Fibroblast of skin of right quadriceps (primary cell): ENCODE data around the gene LRP1B.
A peak's percentile ranks its signal among the peaks of the same experiment; 100 is the strongest.

Experiments used
- DNase-seq: peaks from one replicate; pipeline ENCODE4 v3.0.0-alpha.2; 2013

LRP1B gene

GRCh38 chr2:142038826-142039225 lies 92.0 kb downstream of the LRP1B start:
- peak; percentile 23 for DNase-seq

DNA sequence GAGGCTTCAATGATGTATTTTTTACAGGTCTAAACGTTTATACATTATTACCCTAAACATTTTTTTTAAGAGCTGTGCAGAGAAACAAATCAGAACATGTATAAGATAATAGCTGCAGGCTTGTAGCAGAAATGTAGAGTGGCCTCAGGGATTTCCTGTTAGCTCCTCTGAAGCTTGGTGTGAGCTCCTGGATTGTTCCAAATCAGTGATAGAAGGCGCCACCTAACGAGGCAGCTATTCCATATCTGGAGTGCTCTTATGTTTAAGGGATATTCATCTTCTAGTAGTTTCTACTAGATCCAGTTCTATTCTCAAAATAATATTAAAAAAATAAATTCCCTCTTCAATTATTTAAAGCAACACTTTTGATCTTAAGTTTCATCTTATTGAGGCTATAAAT lies 93.1 kb downstream of the LRP1B start:
- DNase-seq: peak; percentile 10

DNA sequence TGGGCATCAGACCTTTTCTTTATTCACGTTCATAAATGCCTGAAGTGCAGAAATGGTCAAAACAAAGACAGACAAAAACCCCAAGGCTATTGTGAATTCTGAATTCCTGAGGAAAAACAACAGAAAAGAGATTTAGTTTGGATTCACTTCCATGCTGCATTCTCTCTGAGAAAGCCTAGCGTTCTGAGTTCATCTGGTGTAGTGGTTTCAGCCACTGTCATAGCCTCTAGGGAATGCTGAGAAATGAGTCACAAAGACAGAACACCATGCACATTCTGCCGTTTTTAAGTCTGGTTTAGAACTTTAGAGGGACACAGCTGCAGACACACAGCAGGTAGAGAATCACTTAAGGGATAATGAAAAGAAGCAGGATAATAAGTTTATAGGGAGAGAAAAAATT lies 93.8 kb downstream of the LRP1B start:
- DNase-seq: peak; percentile 39

- peak; percentile 53 for DNase-seq
Observed at GRCh38 chr2:142033393-142033792, 97.4 kb downstream of the LRP1B start.

GRCh38 chr2:142031656-142032055 lies 99.2 kb downstream of the LRP1B start:
- peak; percentile 19 for DNase-seq

- DNase-seq: no peak
Observed at GRCh38 chr2:142030735-142031134, 100.1 kb downstream of the LRP1B start.

- DNase-seq: no peak
Observed at GRCh38 chr2:142029974-142030373, 100.8 kb downstream of the LRP1B start.

GRCh38 chr2:142025394-142025793 lies 105.4 kb downstream of the LRP1B start:
- DNase-seq: no peak

DNA sequence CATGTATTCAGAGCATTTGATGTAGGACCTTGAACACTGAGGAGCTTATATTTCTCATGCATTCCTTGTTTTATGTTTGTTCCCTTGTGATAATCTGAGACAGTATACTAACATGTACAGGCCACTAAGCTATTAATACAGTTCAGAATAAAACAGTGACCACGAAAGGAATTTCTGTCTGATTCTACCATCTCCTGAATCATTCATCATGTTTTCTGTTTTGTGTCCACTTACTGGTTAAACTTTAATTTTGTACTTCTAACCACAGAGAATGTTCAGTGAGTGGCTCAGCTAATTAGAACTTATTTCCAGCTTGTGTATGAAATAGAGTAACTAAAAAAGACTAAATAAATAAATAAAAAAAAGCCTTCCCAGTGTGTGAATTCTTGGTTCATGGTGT lies 110.4 kb downstream of the LRP1B start:
- peak; percentile 29 for DNase-seq

DNA sequence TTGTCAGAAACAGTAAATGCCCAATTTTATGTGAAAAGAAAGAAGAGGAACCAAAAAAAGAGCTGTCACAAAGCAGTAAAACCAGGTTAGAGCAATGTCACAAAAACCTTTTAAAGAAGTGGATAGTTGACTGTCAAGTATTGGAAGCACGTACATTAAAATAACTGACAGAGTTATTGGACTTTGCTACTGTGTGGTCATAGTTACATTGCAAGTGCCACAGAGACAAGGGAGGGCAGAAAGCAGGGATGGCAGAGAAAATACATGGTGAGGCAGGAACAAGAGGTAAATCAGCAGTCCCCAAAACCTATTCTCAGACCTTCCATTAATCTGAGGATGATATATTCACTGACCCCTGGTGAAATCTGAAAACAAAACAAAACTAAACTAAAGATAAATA lies 116.3 kb downstream of the LRP1B start:
- DNase-seq: no peak

DNA sequence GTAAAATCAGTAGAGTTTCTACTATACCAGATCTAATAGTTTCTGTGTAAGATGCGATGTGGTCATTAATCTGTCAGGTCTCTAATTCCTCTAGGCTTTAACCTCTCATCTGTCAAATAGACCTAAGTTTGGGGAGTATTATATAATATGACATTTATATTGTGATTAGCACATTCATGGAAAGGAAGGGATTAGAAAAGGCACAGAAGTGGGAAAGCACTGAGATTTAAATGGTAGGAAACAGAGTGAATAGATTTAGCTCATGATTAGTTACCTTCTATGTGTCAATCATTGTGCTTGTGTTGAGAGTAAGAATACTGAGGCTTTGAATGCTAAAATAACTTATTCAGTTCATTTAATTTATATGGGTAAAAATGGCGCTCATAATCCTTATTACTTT lies 118.0 kb downstream of the LRP1B start:
- no peak for DNase-seq

DNA sequence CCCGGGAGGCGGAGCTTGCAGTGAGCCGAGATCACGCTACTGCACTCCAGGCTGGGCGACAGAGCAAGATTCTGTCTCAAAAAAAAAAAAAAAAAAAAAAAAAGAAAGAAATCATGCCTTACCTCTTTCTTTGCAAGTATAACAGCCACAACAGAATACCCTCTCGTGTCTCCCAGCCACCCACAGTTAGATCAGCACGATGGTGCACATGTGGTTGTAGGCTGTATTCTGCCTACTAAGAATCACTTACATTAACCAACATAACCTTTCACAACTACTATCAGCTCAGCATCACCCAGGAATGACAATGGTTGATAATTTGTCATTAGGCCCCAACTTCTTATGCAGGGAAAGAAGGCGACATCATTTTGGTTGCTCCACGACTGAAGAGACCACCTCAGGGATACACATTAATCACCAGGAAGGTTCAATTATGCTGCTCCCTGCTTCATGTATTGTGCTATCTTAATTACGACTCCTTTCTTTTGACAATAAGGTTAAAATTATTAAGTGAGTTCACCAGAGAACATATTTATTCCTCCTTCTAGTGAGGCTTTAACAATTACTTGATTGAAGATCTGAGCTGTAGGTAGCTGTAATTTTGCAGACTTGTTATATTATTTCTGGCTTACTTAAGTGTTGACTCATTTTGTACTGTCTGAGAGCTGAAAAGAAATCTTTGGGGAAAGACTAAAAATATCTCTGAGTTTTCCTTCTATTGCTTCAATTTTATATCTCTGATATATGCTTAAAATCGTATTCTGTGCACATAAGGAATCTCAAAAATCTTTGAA lies 120.1 kb downstream of the LRP1B start:
- DNase-seq: peak; percentile 2

GRCh38 chr2:142008135-142008744 lies 122.6 kb downstream of the LRP1B start:
- DNase-seq: peak; percentile 52

- no peak for DNase-seq
Observed at GRCh38 chr2:141994066-141994465, 136.8 kb downstream of the LRP1B start.

DNA sequence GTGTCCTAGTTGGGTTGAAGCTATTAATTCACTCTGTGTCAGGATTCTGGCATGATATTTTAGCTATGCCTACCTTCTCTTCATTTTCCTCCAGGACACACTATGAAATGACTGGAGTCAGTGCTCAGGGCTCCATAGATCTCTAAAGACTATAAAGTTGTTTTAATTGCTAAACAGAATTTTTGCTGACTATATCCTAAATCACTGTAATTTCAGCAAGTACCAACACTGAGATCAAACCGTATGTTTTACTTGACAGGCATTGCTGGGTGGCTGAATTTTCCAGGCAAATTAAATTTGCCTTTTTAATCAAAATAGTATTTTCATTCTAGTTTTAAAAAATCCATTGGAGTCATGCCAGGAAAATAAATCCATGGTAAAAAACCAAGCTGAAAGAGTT lies 138.1 kb downstream of the LRP1B start:
- DNase-seq: no peak

DNA sequence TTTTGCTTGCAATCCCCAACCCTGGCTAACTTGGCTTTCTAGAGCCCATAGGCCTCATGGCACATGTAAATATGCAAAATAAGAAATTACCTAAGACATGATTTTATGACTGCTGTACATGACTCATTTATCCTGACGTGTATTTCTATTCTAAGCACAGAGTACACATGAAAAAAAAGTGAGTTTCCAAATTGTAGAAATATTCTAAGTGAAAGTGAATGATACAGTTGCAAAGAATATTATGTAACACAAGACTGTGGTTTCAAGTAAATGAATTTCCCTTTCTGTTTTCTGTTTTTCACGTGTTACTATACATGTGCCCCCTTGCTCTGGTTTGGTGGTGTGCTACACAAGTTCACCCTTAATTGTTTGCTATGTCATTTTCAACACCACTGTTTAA lies 162.4 kb downstream of the LRP1B start:
- peak; percentile 43 for DNase-seq

DNA sequence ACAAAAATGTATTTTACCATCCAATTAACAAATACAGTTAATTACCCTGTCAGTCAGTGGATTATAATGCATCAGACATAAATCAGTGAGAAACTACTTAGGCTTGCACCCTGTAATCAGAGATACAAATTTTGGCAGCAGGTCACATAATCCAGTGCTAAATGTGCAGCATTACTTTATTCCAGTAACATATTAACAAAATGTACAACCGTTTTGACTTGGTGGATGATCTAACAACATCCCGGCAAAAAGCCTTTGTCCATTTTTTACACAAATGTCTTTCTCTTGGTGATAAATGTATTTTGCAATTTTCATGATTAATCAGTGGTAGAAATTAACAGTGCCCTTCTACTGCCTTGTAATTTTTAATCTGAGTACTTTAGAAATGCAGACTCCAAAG lies 162.8 kb downstream of the LRP1B start:
- DNase-seq: no peak

- DNase-seq: no peak
Observed at GRCh38 chr2:141967503-141967902, 163.3 kb downstream of the LRP1B start.

DNA sequence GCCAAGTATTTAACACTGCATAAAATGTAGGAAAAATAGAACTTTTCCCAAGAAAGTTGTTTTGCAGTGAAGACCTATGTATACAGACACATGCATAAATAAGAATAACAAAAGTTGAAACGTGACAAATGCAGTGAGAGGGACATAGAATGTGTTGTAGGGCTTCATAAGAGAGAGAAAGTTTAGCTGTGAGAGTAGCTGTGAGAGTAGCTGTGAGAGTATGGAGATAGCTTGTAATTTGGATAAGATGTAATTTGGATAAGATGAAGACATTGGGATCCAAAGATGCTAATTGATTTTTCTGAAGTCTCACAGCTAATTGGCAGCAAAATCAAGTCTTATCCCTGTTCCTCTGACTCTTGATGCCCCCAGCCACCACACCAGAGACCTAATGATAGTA lies 170.9 kb downstream of the LRP1B start:
- no peak for DNase-seq

DNA sequence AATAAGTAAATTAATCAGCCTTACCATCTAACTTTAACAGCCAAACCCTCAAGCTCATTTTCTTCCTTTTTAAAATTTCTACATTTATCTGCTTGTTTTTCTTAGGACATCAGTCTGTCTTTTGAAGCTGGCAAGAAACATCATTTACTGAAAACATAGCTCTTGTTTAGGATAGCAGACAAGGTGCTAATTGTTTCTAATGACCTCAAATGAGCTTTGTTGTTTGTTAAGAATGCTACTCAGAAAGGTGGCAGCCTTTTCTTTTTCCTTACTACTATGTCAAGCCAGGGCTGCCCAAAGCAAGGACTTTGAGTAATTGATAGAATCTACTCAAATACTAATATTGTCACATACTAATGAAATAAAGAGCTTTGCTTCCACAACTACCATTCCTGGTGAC lies 171.8 kb downstream of the LRP1B start:
- no peak for DNase-seq

- DNase-seq: no peak
Observed at GRCh38 chr2:141957827-141958450, 172.9 kb downstream of the LRP1B start.

GRCh38 chr2:141957321-141957720 lies 173.5 kb downstream of the LRP1B start:
- DNase-seq: no peak

GRCh38 chr2:141947396-141948114 lies 183.3 kb downstream of the LRP1B start:
- no peak for DNase-seq

DNA sequence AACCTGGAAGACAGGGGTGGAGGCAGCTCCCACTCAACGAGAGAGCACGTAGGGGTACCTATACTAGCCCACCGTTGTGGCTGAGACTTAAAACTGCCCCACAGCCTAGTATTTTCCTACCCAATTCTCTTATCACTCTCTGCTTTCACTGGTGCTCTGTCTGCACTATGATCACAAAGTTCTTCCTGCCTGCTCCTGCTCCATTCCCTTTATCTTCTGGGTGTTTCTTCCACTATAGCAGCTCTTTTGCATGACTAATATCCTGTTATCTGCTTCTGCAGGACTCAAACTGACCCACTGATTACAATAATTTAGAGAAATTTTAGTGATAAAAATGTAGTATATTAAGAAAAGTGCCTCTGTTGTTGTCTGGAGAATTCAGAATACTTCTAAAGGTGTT lies 184.8 kb downstream of the LRP1B start:
- DNase-seq: no peak
